Heart left ventricle (tissue), 13 donors: Measurements from ENCODE around the gene ALS2CL.

ENCODE experiments used
- POLR2A ChIP-seq, 2 donors: fragments of 450-650 bp; IDR thresholded peaks; one replicate each; pipeline ENCODE4 v1.6.1; 2017; ENCODE audit warnings: antibody characterized with exemption in 2 of 2, mild to moderate bottlenecking in 2 of 2, moderate library complexity in 2 of 2
- TF ChIP-seq, protein P1 (sequence below), 12 donors: fragments of 200-600 bp; sonication (generic) in 4 of 12; IDR thresholded peaks; one replicate each; pipeline versions ENCODE4 v1.5.0 to v1.8.0; 2018 to 2022; ENCODE audit warnings: antibody characterized with exemption in 12 of 12, mild to moderate bottlenecking in 5 of 12
- donor health status: ischemic (EF 13 %, LVEDD 7.1; RV severe dilation, severe dysfunction).
- donor health status: DM: no; HTN: yes; CAD: no.
- donor health status: DM: no; HTN: no; CAD: no.
- donor health status: ischemic (EF 25% LVEDD 6.9; RV normal size, moderate dysfunction).
- donor health status: ischemic (EF 25% LVEDD 5.7; RV mildly dilated, moderate dysfunction).
- donor health status: ischemic (EF 35%, LVEDD 5.7; RV mildly dilated, moderate dysfunction).
- donor health status: nonischemic (EF 11% LVEDD 7.7; RV severe dilation, severe dysfunction).
- donor health status: DM: yes; HTN: yes; CAD: no.
- donor health status: PGD.
- donor health status: ischemic (EF 29% LVEDD 5.4; RV normal size, mild dysfunction).
- donor health status: nonischemic (EF 23%, LVEDD 6.1; RV moderate dilation, normal function).

DNA sequence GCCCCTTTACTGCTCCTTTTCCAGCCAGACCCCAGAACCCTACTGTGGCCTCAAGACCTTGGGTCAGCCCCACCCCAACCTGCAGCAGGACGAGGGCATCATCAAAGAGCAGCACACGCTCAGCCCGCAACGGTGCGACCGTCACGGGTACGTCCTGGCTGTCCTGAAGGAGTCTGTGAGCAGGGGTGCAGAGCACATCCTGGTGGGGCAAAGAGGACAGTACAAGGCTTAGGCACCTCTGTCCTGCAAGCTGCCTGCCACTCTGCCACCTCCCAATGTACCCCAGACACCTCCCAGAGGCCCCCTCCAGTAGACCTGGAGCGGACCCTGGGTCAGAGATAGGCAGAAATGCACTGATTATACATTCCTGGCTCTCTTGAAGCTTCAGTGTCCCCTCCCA is 8.0 kb downstream of the ALS2CL start:
- TF ChIP-seq, protein P1, sequence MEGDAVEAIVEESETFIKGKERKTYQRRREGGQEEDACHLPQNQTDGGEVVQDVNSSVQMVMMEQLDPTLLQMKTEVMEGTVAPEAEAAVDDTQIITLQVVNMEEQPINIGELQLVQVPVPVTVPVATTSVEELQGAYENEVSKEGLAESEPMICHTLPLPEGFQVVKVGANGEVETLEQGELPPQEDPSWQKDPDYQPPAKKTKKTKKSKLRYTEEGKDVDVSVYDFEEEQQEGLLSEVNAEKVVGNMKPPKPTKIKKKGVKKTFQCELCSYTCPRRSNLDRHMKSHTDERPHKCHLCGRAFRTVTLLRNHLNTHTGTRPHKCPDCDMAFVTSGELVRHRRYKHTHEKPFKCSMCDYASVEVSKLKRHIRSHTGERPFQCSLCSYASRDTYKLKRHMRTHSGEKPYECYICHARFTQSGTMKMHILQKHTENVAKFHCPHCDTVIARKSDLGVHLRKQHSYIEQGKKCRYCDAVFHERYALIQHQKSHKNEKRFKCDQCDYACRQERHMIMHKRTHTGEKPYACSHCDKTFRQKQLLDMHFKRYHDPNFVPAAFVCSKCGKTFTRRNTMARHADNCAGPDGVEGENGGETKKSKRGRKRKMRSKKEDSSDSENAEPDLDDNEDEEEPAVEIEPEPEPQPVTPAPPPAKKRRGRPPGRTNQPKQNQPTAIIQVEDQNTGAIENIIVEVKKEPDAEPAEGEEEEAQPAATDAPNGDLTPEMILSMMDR (IDR thresholded peaks at IDR 0.05): no peak
- TF ChIP-seq POLR2A (IDR thresholded peaks at IDR 0.05): no peak
